HG03139 (cell line): ENCODE results near the gene HMBS.
A peak's percentile ranks its signal among the peaks of the same experiment; 100 is the strongest.

ENCODE experiments used
- ATAC-seq: cut with Tn5 transposase; IDR thresholded peaks from one replicate; pipeline ENCODE4 v1.9.1; 2021; ENCODE audit not compliant: unreplicated experiment

Gene HMBS

GRCh38 chr11:119067371-119068222 lies 17.1 kb upstream of the HMBS start, which contains the start of gene VPS11:
Gene VPS11, plus strand, starts transcription at chr11:119067818. Its CDS starts 6 bp downstream, at chr11:119067824.
- peak; percentile 87 for ATAC-seq

- ATAC-seq = no peak
These were observed 6.8 kb upstream of the HMBS start for GRCh38 chr11:119077839-119078238.

DNA sequence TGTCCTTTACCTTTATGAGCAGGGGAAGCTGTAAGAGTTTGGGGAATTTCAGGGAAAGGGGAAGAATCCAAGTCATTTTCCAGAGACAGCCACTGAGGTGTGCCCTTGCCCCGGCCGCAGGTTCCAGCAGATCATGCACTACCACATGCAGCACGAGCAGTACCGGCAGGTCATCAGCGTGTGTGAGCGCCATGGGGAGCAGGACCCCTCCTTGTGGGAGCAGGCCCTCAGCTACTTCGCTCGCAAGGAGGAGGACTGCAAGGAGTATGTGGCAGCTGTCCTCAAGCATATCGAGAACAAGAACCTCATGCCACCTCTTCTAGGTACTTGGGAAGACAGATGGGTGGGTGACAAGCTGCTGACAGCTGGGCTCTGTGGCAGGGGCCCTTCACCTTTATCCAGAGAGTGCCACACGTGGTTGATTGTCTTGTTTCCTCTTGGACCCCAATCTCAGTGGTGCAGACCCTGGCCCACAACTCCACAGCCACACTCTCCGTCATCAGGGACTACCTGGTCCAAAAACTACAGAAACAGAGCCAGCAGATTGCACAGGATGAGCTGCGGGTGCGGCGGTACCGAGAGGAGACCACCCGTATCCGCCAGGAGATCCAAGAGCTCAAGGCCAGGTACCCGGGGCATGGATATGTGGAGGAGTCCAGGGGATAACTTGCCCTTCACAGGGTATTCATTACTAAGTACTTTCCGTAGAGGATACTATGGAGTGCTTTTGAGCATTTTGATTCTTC lies 5.8 kb upstream of the HMBS start:
- no peak for ATAC-seq

DNA sequence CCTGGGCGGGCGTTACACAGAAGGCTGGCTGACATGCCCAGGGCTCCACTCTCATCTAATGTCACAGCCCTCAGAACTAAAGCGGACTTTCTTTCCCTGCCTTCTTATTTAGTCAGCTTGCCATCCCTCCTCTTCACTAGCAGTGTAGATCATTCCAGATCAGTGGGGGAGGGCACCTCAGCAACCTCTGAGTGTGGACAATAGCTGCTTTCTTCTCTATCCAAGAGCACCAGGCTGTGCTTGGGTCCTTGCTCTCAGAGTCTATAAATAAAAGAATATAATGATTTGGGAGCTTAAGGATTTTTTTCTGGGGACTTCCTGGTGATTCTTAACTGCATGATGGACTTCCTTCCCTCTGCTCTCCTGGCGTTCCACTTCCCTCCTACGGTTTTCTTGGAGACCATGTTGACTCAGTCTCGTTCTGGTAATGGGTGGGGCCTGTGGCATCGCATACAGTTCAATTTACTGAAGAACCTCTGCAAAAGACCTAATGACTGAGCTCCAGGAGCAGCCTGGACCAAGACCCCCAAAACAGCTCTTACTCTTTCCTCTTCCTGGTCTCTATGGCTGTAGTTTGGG lies 2.9 kb upstream of the HMBS start:
- ATAC-seq = no peak

- ATAC-seq = peak; percentile 16
These were observed 761 bp downstream of the HMBS start for GRCh38 chr11:119085437-119085847.

- no peak for ATAC-seq
These were observed 2.4 kb downstream of the HMBS start for GRCh38 chr11:119087123-119087522.

DNA sequence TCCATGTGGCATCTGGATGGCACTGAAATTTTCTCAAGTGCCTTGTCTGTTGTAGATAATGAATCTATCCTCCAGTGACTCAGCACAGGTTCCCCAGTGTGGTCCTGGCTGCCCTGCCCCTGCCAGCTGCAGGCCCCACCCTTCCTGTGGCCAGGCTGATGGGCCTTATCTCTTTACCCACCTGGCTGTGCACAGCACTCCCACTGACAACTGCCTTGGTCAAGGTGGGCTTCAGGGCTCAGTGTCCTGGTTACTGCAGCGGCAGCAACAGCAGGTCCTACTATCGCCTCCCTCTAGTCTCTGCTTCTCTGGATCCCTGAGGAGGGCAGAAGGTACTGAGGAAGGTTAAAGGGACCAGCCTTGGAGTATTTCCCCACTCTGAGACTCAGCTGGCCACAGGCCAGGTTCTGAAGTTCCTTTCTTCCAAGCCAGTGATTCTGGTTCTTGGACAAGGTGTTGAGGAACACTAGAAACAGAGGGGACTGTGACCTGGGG lies 3.1 kb downstream of the HMBS start:
- no peak for ATAC-seq

DNA sequence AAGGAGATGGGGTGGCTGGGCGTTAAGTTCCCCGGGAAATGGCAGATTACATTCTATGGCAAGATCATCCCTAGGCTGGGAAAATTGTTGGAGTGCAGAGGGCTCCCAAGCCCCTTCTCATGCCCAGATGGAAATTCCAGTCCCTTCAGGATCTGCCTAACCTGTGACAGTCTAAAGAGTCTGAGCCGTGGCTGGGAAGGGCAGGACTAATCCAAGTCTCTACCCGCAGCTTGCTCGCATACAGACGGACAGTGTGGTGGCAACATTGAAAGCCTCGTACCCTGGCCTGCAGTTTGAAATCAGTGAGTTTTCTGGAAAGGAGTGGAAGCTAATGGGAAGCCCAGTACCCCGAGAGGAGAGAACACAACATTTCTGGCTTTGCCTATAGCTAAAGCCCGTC lies 3.7 kb downstream of the HMBS start:
- no peak for ATAC-seq

DNA sequence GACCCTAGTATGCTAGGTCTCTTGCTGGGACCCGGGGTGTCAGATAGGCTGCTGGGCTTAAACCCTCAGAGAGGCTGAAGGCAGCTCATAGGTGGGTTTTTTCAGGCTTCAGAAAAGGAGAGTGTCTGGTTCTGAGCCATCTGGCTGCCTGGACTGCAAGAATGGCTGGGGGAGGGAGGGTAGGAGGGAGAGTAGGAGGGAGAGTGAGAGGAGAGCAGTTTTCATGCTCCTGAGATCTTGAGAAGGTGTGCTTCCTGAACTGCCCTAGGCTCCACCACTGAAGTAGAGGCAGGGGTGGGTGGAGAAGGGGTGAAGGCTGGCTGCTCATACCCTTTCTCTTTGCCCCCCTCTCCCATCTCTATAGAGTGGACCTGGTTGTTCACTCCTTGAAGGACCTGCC lies 4.6 kb downstream of the HMBS start:
- ATAC-seq = no peak

- no peak for ATAC-seq
These were observed 6.5 kb downstream of the HMBS start for GRCh38 chr11:119091178-119091577.

DNA sequence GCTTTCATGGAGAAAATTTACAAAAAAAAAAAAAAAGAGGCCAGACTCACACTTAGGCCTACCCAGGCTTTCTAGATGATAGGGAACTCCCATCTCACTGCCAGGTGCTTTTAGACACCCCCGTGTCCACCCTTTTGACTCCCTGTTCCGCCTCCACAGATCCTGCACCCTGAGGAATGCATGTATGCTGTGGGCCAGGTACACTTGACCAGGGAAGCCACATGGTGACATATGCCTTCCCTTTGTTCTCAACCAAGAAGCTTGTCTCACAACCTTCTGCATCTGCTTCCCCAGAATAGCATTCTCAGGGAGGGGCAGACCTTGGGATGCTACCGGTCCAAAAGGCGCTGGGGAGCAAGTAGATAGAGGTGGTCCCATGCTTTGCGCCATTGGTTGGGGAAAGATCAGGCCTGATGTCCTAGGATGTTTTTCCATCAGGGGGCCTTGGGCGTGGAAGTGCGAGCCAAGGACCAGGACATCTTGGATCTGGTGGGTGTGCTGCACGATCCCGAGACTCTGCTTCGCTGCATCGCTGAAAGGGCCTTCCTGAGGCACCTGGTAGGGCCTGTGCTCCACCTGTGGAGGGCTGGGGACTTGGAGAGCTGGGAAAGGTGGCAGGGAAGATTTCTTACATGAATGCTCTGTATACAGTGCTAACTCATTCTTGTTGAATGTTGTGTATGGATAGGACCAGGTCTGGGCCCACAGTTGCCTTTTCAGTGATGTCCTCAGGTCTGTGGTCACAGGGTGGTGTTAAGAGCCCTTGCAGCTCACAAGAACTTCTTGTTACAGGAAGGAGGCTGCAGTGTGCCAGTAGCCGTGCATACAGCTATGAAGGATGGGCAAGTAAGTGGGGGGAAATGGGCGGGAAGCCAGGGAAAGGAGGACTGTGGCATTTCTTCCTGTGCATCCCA lies 7.5 kb downstream of the HMBS start:
- ATAC-seq = no peak

DNA sequence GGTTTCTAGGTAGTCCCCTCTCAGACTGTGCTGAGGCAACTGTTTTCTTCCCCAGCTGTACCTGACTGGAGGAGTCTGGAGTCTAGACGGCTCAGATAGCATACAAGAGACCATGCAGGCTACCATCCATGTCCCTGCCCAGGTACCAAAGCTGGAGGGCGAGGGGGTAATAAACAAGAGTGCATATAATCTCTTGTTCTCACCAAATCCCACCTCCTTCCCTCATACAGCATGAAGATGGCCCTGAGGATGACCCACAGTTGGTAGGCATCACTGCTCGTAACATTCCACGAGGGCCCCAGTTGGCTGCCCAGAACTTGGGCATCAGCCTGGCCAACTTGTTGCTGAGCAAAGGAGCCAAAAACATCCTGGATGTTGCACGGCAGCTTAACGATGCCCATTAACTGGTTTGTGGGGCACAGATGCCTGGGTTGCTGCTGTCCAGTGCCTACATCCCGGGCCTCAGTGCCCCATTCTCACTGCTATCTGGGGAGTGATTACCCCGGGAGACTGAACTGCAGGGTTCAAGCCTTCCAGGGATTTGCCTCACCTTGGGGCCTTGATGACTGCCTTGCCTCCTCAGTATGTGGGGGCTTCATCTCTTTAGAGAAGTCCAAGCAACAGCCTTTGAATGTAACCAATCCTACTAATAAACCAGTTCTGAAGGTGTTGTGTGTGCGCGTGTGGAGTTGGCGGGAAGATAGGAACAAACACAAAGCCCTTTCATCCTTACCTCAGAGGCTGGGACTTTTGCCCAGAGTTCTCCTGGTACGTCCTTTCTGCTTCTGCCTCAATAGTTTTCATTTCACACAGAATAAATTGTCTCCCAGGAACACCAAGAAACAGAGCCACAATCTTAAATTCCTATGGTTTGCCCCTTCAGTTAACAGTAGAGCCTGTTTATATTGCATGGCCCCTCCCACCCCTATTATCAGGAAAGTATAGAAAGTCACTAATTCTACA lies 8.5 kb downstream of the HMBS start:
- no peak for ATAC-seq

DNA sequence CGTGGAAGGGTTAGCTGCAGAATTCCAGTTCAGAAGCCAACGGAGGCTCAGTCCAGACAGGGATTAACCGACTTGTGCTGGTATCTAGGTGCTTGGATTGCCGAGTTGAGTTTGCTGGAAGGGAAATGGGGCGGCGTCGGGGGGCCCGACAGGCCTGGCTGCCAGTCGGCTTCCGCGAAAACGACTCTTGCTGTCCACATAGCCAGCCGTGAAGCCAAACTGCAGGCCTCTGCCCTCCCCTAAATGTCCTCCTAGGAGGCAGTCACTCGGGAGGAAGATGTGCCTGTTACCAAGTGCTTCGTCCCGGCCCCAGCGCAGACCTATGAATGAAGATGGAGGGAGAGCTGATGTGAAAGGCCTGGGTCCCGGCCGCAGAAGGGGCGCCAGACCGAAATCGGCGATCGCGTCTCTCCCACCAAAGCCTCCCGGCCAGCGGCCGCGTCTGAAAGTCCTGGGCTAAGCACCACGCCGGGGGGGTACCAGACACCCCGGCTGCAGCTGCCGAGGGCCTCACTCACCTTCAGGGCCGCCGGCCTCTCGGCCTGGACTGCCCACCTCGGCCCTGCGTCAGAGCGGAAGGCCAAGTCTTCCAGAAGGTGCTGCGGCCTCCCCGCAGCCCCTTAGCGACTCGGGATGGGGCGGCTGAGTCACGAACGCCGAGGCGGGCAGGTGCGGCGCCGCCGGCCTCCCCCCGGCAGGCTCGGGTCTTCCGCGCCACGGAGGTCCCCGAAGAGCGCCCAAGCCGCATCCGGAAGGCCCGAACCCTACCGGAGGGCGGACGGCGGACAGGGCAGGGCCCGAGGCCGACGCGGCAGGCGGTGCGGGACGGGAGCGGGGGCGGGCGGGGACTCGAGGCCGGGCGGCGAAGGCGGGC lies 9.5 kb downstream of the HMBS start:
- ATAC-seq = peak; percentile 6

- ATAC-seq = peak; percentile 26
These were observed 10.1 kb downstream of the HMBS start for GRCh38 chr11:119094816-119095065.

DNA sequence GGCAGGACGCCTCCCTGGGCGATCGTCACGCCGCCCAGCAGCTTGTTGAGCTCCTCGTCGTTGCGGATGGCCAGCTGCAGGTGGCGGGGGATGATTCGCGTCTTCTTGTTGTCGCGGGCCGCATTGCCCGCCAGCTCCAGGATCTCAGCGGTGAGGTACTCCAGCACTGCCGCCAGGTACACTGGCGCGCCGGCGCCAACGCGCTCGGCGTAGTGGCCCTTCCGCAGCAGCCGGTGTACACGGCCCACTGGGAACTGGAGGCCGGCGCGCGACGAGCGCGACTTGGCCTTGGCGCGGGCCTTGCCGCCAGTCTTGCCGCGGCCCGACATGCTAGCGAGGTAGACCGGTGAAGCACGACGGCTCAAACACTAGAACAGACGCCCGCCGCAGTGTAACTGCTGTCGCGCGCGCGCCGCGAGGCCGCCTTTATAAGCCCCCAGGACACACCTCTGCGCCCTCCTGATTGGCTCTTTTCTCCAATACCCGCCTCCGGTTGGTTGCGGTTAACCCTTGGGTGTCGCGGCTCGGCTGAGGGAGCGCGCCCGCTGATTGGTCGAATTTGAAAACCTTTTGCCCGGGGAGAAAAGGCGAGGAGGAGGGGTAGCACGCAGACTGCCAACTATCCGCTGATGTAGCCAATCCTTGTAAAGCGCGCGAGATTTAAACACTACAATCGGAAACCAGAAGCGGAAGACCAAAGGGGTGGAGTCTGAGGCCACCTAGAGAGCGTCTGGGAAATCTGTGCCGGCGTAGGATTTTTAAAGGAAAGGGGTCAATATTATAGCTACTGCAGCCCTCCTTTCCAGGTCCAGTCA lies 10.6 kb downstream of the HMBS start:
- ATAC-seq = peak; percentile 79

GRCh38 chr11:119099711-119100110 lies 15.0 kb downstream of the HMBS start:
- no peak for ATAC-seq

DNA sequence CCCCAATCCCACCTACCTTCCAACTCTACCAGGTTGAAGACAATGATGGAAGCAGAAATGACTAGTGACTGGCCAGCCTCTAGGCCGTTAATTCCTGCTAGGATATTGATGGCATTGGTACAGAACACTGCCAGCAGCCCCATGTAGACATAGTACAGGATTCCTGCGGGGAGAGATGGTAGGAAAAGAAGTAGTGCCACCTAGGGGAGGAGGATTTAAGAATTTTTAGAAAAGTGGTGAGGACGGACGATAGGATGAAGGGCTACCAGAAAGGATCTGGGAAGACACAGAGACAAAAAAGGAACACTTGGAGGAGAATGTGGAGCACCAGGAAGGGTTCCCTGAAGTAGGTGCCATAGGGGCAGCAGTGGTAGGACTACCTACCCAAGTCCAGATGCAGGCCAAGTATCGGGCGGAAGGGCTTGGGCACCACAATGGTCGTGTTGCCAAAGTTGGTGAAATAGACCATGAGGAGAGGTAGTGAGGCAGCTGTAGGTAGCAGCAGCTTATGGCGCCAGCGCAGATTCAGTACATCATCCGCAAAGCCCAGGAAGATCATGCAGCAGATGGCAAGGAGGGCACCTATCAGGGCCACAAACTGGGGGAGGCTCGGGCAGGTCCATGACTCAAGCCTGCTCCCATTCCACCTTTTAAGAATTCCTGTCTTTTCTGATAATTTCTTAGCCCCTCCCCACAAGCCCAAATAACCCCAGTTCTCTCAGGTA lies 15.7 kb downstream of the HMBS start:
- ATAC-seq = no peak
